Endothelial cell (in vitro differentiated cells): Measurements from ENCODE around the gene ALX3. TPM values are rescaled to one million over a fixed set of nuclear protein-coding genes. Genes with fewer than 3 reads are reported as not detected.

Experiments
- DNase-seq: peaks from one replicate; pipeline ENCODE4 v3.0.0; 2021; ENCODE audit warnings: low spot score
- H3K27ac Mint-ChIP-seq: one replicate; pipeline ENCODE4 v1.8.0; 2021; ENCODE audit warnings: mixed read lengths, inconsistent platforms; ENCODE audit not compliant: unreplicated experiment
- H3K27me3 Mint-ChIP-seq: one replicate; pipeline ENCODE4 v1.8.0; 2021; ENCODE audit warnings: mild to moderate bottlenecking, moderate library complexity, mixed read lengths, inconsistent platforms; ENCODE audit not compliant: unreplicated experiment
- H3K36me3 Mint-ChIP-seq: one replicate; pipeline ENCODE4 v1.8.0; 2021; ENCODE audit warnings: mild to moderate bottlenecking, low read depth, mixed read lengths, inconsistent platforms; ENCODE audit not compliant: unreplicated experiment
- H3K4me1 Mint-ChIP-seq: one replicate; pipeline ENCODE4 v1.8.0; 2021; ENCODE audit warnings: mild to moderate bottlenecking, mixed read lengths, inconsistent platforms; ENCODE audit not compliant: unreplicated experiment
- H3K4me3 Mint-ChIP-seq: one replicate; pipeline ENCODE4 v1.8.0; 2021; ENCODE audit warnings: mild to moderate bottlenecking, mixed read lengths, inconsistent platforms; ENCODE audit not compliant: unreplicated experiment
- H3K9me3 Mint-ChIP-seq: one replicate; pipeline ENCODE4 v1.8.0; 2021; ENCODE audit warnings: mixed read lengths, inconsistent platforms; ENCODE audit not compliant: unreplicated experiment
- total RNA-seq: library from RNA; stranded (reverse); fragmentation: NEBNext Ultra II Directional; extraction: Animal tissue kit (Norgen Biotek cat#: 25700); gene quantifications from one replicate; pipeline ENCODE4 v1.2.1, GENCODE V29; 2021; ENCODE audit not compliant: unreplicated experiment
- TF ChIP-seq, protein P1 (sequence below): fragments of 200-600 bp; sonication (generic); IDR thresholded peaks from one replicate; pipeline ENCODE4 v1.5.0; 2021; ENCODE audit warnings: antibody characterized with exemption; ENCODE audit not compliant: unreplicated experiment

The ALX3 gene
- total RNA-seq, 1 donor from 2014 or later: not detected

DNA sequence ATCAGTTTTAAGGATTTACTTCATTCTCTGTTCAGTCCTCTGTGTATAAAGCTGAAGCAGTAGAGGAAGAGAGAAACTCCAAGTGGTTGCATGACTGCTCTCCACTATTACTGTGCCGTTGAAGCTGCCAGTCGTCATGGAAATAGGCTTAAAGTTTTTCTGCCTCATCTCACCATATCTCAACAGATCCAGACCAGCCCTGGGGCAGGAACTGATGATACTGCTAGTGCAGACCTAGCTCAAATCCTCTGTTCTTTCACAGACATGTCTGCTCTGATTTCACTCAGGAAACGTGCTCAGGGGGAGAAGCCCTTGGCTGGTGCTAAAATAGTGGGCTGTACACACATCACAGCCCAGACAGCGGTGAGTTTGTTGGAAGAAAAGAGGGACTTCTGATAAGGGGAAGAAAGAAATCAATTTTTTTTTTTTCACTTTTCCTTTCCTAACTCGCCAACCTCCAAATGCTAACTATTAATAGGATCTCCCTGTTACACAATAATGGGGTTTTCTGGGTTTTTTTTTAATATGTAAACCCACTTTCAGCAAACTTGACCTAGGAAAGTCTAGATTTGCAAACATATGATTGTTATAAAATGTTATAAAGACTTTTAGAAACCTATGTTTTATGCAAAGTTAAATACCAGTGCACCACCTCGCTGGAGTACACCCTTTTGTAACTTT, 58.2 kb downstream of the ALX3 start:
- Mint-ChIP-seq H3K27ac (no peak overlapping the region), H3K36me3 (peaks cover 34% of the 10 kb centered on the region), H3K4me3 (no peak overlapping the region), H3K27me3 (peaks cover 2% of the 10 kb centered on the region), H3K9me3 (no peaks in the 10 kb centered on the region), H3K4me1 (no peaks in the 10 kb centered on the region)
- TF ChIP-seq, protein P1, sequence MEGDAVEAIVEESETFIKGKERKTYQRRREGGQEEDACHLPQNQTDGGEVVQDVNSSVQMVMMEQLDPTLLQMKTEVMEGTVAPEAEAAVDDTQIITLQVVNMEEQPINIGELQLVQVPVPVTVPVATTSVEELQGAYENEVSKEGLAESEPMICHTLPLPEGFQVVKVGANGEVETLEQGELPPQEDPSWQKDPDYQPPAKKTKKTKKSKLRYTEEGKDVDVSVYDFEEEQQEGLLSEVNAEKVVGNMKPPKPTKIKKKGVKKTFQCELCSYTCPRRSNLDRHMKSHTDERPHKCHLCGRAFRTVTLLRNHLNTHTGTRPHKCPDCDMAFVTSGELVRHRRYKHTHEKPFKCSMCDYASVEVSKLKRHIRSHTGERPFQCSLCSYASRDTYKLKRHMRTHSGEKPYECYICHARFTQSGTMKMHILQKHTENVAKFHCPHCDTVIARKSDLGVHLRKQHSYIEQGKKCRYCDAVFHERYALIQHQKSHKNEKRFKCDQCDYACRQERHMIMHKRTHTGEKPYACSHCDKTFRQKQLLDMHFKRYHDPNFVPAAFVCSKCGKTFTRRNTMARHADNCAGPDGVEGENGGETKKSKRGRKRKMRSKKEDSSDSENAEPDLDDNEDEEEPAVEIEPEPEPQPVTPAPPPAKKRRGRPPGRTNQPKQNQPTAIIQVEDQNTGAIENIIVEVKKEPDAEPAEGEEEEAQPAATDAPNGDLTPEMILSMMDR: no peak
- no peak for DNase-seq

- Mint-ChIP-seq H3K27ac (no peak overlapping the region), H3K9me3 (no peaks in the 10 kb centered on the region), H3K4me3 (no peak overlapping the region), H3K27me3 (peaks cover 2% of the 10 kb centered on the region), H3K36me3 (peaks cover 29% of the 10 kb centered on the region), H3K4me1 (no peaks in the 10 kb centered on the region)
- peak; percentile 31 for DNase-seq
- TF ChIP-seq, protein P1: peak; percentile 31
Measured at GRCh38 chr1:110011527-110012041, 58.9 kb downstream of the ALX3 start.

Other genes starting within 250 kb of the ALX3 start
- 2.1 TPM for gene CSF1, start 159.8 kb downstream of the ALX3 start, total RNA-seq
- gene AHCYL1, start 85.9 kb downstream of the ALX3 start, total RNA-seq: 63.7 TPM
- 65.0 TPM for gene STRIP1, start 36.0 kb downstream of the ALX3 start, total RNA-seq
- gene UBL4B, start 41.8 kb upstream of the ALX3 start, total RNA-seq: not detected
- 46.1 TPM for gene SLC6A17, start 79.8 kb upstream of the ALX3 start, total RNA-seq
- 37.4 TPM for gene KCNC4, start 139.6 kb upstream of the ALX3 start, total RNA-seq